Gastroesophageal sphincter (tissue), 4 donors: Measurements from ENCODE around the gene MRPL55. TPM values are rescaled to one million over a fixed set of nuclear protein-coding genes. Genes with fewer than 3 reads are reported as not detected.

ENCODE experiments used
- ATAC-seq: fragments of 150-250 bp; one replicate; pipeline ENCODE4 v1.9.1; 2016; ENCODE audit warnings: mild to moderate bottlenecking, moderate library complexity
- H3K27ac ChIP-seq, 4 donors: fragments of 200-600 bp; sonication (generic) in 3 of 4; 1 replicate in 3 of 4; 2 replicates in 1 of 4; pipeline ENCODE4 v1.5.1; 2016 to 2019
- H3K27me3 ChIP-seq: fragments of 200-600 bp; sonication (generic); one replicate; pipeline ENCODE4 v1.5.1; 2019
- H3K36me3 ChIP-seq, 2 donors: fragments of 200-600 bp; sonication (generic); one replicate each; pipeline ENCODE4 v1.5.1; 2019; ENCODE audit warnings: control low read depth in 1 of 2
- H3K4me1 ChIP-seq, 3 donors: fragments of 200-600 bp; sonication (generic); 1 replicate in 2 of 3; 2 replicates in 1 of 3; pipeline ENCODE4 v1.5.1; 2016 to 2019; ENCODE audit warnings: control low read depth in 2 of 3
- H3K4me3 ChIP-seq, 2 donors: fragments of 200-600 bp; sonication (generic); one replicate each; pipeline ENCODE4 v1.5.1; 2019; ENCODE audit warnings: mild to moderate bottlenecking in 1 of 2, moderate library complexity in 1 of 2
- H3K9me3 ChIP-seq, 3 donors: fragments of 200-600 bp; sonication (generic); one replicate each; pipeline ENCODE4 v1.5.1; 2017 to 2019; ENCODE audit warnings: control low read depth in 2 of 3
- EP300 ChIP-seq: sonication (generic); formaldehyde crosslinking; IDR thresholded peaks from one replicate; pipeline ENCODE4 v1.6.1; 2017; ENCODE audit warnings: antibody characterized with exemption, mild to moderate bottlenecking
- POLR2A ChIP-seq, 2 donors: fragments of 450-650 bp; IDR thresholded peaks; one replicate each; pipeline ENCODE4 v1.6.1; 2017; ENCODE audit warnings: antibody characterized with exemption in 2 of 2, mild to moderate bottlenecking in 2 of 2, moderate library complexity in 1 of 2
- POLR2AphosphoS5 ChIP-seq: sonication (generic); formaldehyde crosslinking; IDR thresholded peaks from one replicate; pipeline ENCODE4 v1.6.1; 2017; ENCODE audit warnings: antibody characterized with exemption
- WGBS, 2 donors: methylation state at CpG; one replicate each; pipeline ENCODE4 v1.1.5; 2018; ENCODE audit warnings: low coverage in 1 of 2; 5-methylcytosine and 5-hydroxymethylcytosine counted together
- total RNA-seq, 4 donors: library from RNA; depleted of rRNA; stranded (reverse); fragments of >200 nt; gene quantifications; one replicate each; pipeline ENCODE4 v1.1.0, GENCODE V29; 2016
- TF ChIP-seq, protein P1 (sequence below), 4 experiments: fragments of 200-600 bp in 2 of 4; fragments of 450-650 bp in 2 of 4; sonication (generic) in 1 of 4; IDR thresholded peaks; one replicate each; pipeline ENCODE4 v1.5.1; 2017 to 2019; ENCODE audit warnings: antibody characterized with exemption in 4 of 4, mild to moderate bottlenecking in 2 of 4, moderate library complexity in 2 of 4

Gene MRPL55
- total RNA-seq, 4 donors from 2014 or later: 50.2 to 394 (median 81.5) TPM

- no peak overlapping the region for H3K27ac ChIP-seq
- H3K36me3 ChIP-seq: no peaks in the 10 kb centered on the region
- peaks cover 0 to 18% (median 10%) of the 10 kb centered on the region in 3 donors for H3K4me1 ChIP-seq
- H3K4me3 ChIP-seq: no peak overlapping the region
- TF ChIP-seq POLR2AphosphoS5: no peak
- no peak for TF ChIP-seq EP300
- TF ChIP-seq POLR2A (IDR thresholded peaks at IDR 0.05): no peak
- TF ChIP-seq, protein P1, sequence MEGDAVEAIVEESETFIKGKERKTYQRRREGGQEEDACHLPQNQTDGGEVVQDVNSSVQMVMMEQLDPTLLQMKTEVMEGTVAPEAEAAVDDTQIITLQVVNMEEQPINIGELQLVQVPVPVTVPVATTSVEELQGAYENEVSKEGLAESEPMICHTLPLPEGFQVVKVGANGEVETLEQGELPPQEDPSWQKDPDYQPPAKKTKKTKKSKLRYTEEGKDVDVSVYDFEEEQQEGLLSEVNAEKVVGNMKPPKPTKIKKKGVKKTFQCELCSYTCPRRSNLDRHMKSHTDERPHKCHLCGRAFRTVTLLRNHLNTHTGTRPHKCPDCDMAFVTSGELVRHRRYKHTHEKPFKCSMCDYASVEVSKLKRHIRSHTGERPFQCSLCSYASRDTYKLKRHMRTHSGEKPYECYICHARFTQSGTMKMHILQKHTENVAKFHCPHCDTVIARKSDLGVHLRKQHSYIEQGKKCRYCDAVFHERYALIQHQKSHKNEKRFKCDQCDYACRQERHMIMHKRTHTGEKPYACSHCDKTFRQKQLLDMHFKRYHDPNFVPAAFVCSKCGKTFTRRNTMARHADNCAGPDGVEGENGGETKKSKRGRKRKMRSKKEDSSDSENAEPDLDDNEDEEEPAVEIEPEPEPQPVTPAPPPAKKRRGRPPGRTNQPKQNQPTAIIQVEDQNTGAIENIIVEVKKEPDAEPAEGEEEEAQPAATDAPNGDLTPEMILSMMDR (IDR thresholded peaks at IDR 0.05): no peak
- peaks cover 100% of the 10 kb centered on the region for H3K27me3 ChIP-seq
- WGBS, 2 donors: no CpG with 5 or more reads among the region's 8 CpGs
- no peaks in the 10 kb centered on the region for H3K9me3 ChIP-seq
- no peak for ATAC-seq
These were observed 44.8 kb downstream of the MRPL55 start for GRCh38 chr1:228064296-228064695.

- no peak for ATAC-seq
- 100% methylated on average over 1 of the region's 15 CpGs; no CpG with 5 or more reads in 1 of the 2 donors for WGBS, 2 donors
These were observed 45.6 kb downstream of the MRPL55 start for GRCh38 chr1:228063251-228064191.

GRCh38 chr1:228062812-228063211, 46.3 kb downstream of the MRPL55 start:
- Histone ChIP-seq H3K36me3 (no peaks in the 10 kb centered on the region), H3K4me3 (no peak overlapping the region), H3K27me3 (peaks cover 100% of the 10 kb centered on the region), H3K27ac (no peak overlapping the region), H3K4me1 (peaks cover 0 to 23% (median 10%) of the 10 kb centered on the region in 3 donors), H3K9me3 (no peaks in the 10 kb centered on the region)
- WGBS, 2 donors: no CpG with 5 or more reads among the region's 4 CpGs
- TF ChIP-seq POLR2AphosphoS5 (no peak), POLR2A (IDR thresholded peaks at IDR 0.05) (no peak), EP300 (no peak)
- TF ChIP-seq, protein P1 (IDR thresholded peaks at IDR 0.05): no peak
- no peak for ATAC-seq

More at GRCh38 chr1:228063251-228064191, 45.6 kb downstream of the MRPL55 start:
- TF ChIP-seq POLR2AphosphoS5: no peak
- TF ChIP-seq, protein P1 (IDR thresholded peaks at IDR 0.05): no peak
- no peak for TF ChIP-seq POLR2A (IDR thresholded peaks at IDR 0.05)
- no peak for TF ChIP-seq EP300
- H3K27ac ChIP-seq: no peak overlapping the region
- H3K4me3 ChIP-seq: no peak overlapping the region
- peaks cover 100% of the 10 kb centered on the region for H3K27me3 ChIP-seq
- no peaks in the 10 kb centered on the region for H3K36me3 ChIP-seq
- H3K4me1 ChIP-seq: peaks cover 0 to 23% (median 10%) of the 10 kb centered on the region in 3 donors
- H3K9me3 ChIP-seq: no peaks in the 10 kb centered on the region

DNA sequence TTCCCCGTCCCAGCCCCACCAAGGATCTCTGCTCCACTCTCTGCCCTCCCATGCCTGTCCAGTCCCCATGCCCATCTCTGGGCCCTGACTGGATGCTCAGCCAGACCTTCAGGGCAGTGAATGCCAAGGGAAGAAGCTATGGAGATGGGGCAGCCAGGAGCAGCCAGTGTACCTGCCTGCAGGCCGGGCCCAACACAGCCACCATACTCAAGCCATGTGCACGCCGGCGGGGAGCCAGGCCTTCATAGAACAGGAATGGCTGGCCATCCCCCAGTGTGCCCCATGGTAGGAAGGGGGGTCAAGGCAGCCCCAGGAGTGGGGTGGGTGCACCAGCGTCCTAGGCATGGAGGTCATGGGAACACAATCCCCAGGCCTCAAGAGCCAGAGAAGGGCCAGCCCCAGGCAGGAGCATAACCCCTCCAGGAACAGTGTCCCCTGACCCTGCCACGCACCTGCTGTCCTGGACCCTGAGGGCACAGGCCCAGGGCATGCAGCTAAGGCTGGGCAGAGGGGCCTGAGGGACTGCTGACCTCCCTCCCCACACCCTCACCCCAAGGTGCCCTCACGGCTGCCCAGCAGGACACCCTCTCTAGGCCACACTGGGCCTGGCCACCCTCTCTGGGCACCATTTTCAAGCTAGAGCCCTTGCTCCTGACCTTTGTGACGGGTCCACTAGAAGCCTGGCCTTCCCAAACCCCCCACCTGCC, 46.9 kb downstream of the MRPL55 start:
- WGBS, 2 donors: 80 to 100% methylated on average over 1 to 2 of the region's 9 CpGs
- ATAC-seq: no peak

More for the DNA sequence above, 46.9 kb downstream of the MRPL55 start:
- H3K36me3 ChIP-seq: no peaks in the 10 kb centered on the region
- H3K27me3 ChIP-seq: peaks cover 99% of the 10 kb centered on the region
- no peaks in the 10 kb centered on the region for H3K9me3 ChIP-seq
- TF ChIP-seq EP300 (no peak), POLR2AphosphoS5 (no peak), POLR2A (IDR thresholded peaks at IDR 0.05) (no peak)
- TF ChIP-seq, protein P1 (IDR thresholded peaks at IDR 0.05): no peak
- peaks cover 0 to 23% (median 10%) of the 10 kb centered on the region in 3 donors for H3K4me1 ChIP-seq
- H3K4me3 ChIP-seq: no peak overlapping the region
- no peak overlapping the region for H3K27ac ChIP-seq
